ENCODE measurements around the gene MRPL42. TPM values are rescaled to one million over a fixed set of nuclear protein-coding genes. Genes with fewer than 3 reads are reported as not detected.

Gene MRPL42
- total RNA-seq (72.7 TPM), polyA plus RNA-seq (38.2 TPM)
- long read RNA-seq, donor 1, full-length matches to known transcripts, result 3 of 3 reads
- long read RNA-seq, donor 1, partial matches to known transcripts, result 0 of 3 reads
- long read RNA-seq, donor 1, other reads (novel, unspliced or antisense), result 0 of 3 reads
- long read RNA-seq, donor 2, result 0 reads
- long read RNA-seq, donor 3, full-length matches to known transcripts, result 64 of 71 reads
- long read RNA-seq, donor 3, partial matches to known transcripts, result 7 of 71 reads
- long read RNA-seq, donor 3, other reads (novel, unspliced or antisense), result 0 of 71 reads
- long read RNA-seq, donor 4, full-length matches to known transcripts, result 19 of 25 reads
- long read RNA-seq, donor 4, partial matches to known transcripts, result 6 of 25 reads
- long read RNA-seq, donor 4, other reads (novel, unspliced or antisense), result 0 of 25 reads
- long read RNA-seq, donor 5, full-length matches to known transcripts, result 70 of 96 reads
- long read RNA-seq, donor 5, partial matches to known transcripts, result 26 of 96 reads
- long read RNA-seq, donor 5, other reads (novel, unspliced or antisense), result 0 of 96 reads
- long read RNA-seq, donor 6, full-length matches to known transcripts, result 30 of 35 reads
- long read RNA-seq, donor 6, partial matches to known transcripts, result 5 of 35 reads
- long read RNA-seq, donor 6, other reads (novel, unspliced or antisense), result 0 of 35 reads
- long read RNA-seq, donor 7, full-length matches to known transcripts, result 56 of 61 reads
- long read RNA-seq, donor 7, partial matches to known transcripts, result 0 of 61 reads
- long read RNA-seq, donor 7, other reads (novel, unspliced or antisense), result 5 of 61 reads
- long read RNA-seq, donor 8, full-length matches to known transcripts, result 13 of 13 reads
- long read RNA-seq, donor 8, partial matches to known transcripts, result 0 of 13 reads
- long read RNA-seq, donor 8, other reads (novel, unspliced or antisense), result 0 of 13 reads
- long read RNA-seq, donor 9, full-length matches to known transcripts, result 28 of 28 reads
- long read RNA-seq, donor 9, partial matches to known transcripts, result 0 of 28 reads
- long read RNA-seq, donor 9, other reads (novel, unspliced or antisense), result 0 of 28 reads
- long read RNA-seq, donor 10, full-length matches to known transcripts, result 30 of 36 reads
- long read RNA-seq, donor 10, partial matches to known transcripts, result 6 of 36 reads
- long read RNA-seq, donor 10, other reads (novel, unspliced or antisense), result 0 of 36 reads

GRCh38 chr12:93467351-93468007 is at the start of gene MRPL42:
MRPL42 (plus strand) TSS chr12:93467514; CDS start chr12:93469286, 1,772 bp downstream.
- H3K9me3 ChIP-seq (ENCODE audit: control insufficient read depth in 2 of 2, insufficient read depth in 1 of 2, low read length in 1 of 2), result no peaks in the 10 kb centered on the region
- no peaks in the 10 kb centered on the region for H3K27me3 ChIP-seq (ENCODE audit: control insufficient read depth in 2 of 2, insufficient read depth in 1 of 2, low read length in 1 of 2)
- peak within 1 kb of the TSS; percentile 95 to 96 for H3K27ac ChIP-seq (ENCODE audit: low read depth in 1 of 2, low read length in 1 of 2)
- peaks cover 4 to 14% of the 10 kb centered on the region in 2 donors for H3K36me3 ChIP-seq (ENCODE audit: control insufficient read depth in 2 of 2, insufficient read depth in 2 of 2, low read length in 1 of 2)
- 1% methylated on average over 36 of the region's 36 CpGs for WGBS
- H3K4me3 ChIP-seq (ENCODE audit: low read length in 2 of 2), result peak within 1 kb of the TSS; percentile 80 to 96
- H3K4me1 ChIP-seq (ENCODE audit: control insufficient read depth in 2 of 2, insufficient read depth in 2 of 2, low read length in 2 of 2), result peaks cover 8 to 10% of the 10 kb centered on the region in 2 donors
- peak; percentile 85 to 97 (median 92) for DNase-seq (ENCODE audit: low read depth in 6 of 9, low spot score in 9 of 9)

GRCh38 chr12:93417967-93418480 is 49.3 kb upstream of the MRPL42 start:
- peaks cover 0 to 4% of the 10 kb centered on the region in 2 donors for H3K4me1 ChIP-seq (ENCODE audit: control insufficient read depth in 2 of 2, insufficient read depth in 2 of 2, low read length in 2 of 2)
- DNase-seq (ENCODE audit: low read depth in 6 of 9, low spot score in 9 of 9), result no peak
- H3K36me3 ChIP-seq (ENCODE audit: control insufficient read depth in 2 of 2, insufficient read depth in 2 of 2, low read length in 1 of 2), result no peaks in the 10 kb centered on the region
- no peaks in the 10 kb centered on the region for H3K27me3 ChIP-seq (ENCODE audit: control insufficient read depth in 2 of 2, insufficient read depth in 1 of 2, low read length in 1 of 2)
- H3K4me3 ChIP-seq (ENCODE audit: low read length in 2 of 2), result no peak overlapping the region
- no peaks in the 10 kb centered on the region for H3K9me3 ChIP-seq (ENCODE audit: control insufficient read depth in 2 of 2, insufficient read depth in 1 of 2, low read length in 1 of 2)
- WGBS, result 99% methylated on average over 4 of the region's 4 CpGs
- no peak overlapping the region for H3K27ac ChIP-seq (ENCODE audit: low read depth in 1 of 2, low read length in 1 of 2)

GRCh38 chr12:93419388-93420034 is 47.8 kb upstream of the MRPL42 start:
- Histone ChIP-seq H3K4me3 (ENCODE audit: low read length in 2 of 2) (no peak overlapping the region), H3K36me3 (ENCODE audit: control insufficient read depth in 2 of 2, insufficient read depth in 2 of 2, low read length in 1 of 2) (no peaks in the 10 kb centered on the region), H3K9me3 (ENCODE audit: control insufficient read depth in 2 of 2, insufficient read depth in 1 of 2, low read length in 1 of 2) (no peaks in the 10 kb centered on the region), H3K4me1 (ENCODE audit: control insufficient read depth in 2 of 2, insufficient read depth in 2 of 2, low read length in 2 of 2) (peaks cover 0 to 4% of the 10 kb centered on the region in 2 donors), H3K27me3 (ENCODE audit: control insufficient read depth in 2 of 2, insufficient read depth in 1 of 2, low read length in 1 of 2) (no peaks in the 10 kb centered on the region), H3K27ac (ENCODE audit: low read depth in 1 of 2, low read length in 1 of 2) (no peak overlapping the region)
- 52% methylated on average over 1 of the region's 1 CpG for WGBS
- DNase-seq (ENCODE audit: low read depth in 6 of 9, low spot score in 9 of 9), result peak in 5 of 9 donors; percentile 35 to 70 (median 44)

- Histone ChIP-seq H3K27me3 (ENCODE audit: control insufficient read depth in 2 of 2, insufficient read depth in 1 of 2, low read length in 1 of 2) (no peaks in the 10 kb centered on the region), H3K27ac (ENCODE audit: low read depth in 1 of 2, low read length in 1 of 2) (no peak overlapping the region), H3K4me1 (ENCODE audit: control insufficient read depth in 2 of 2, insufficient read depth in 2 of 2, low read length in 2 of 2) (peaks cover 2 to 9% of the 10 kb centered on the region in 2 donors), H3K36me3 (ENCODE audit: control insufficient read depth in 2 of 2, insufficient read depth in 2 of 2, low read length in 1 of 2) (no peaks in the 10 kb centered on the region), H3K4me3 (ENCODE audit: low read length in 2 of 2) (no peak overlapping the region), H3K9me3 (ENCODE audit: control insufficient read depth in 2 of 2, insufficient read depth in 1 of 2, low read length in 1 of 2) (no peaks in the 10 kb centered on the region)
- WGBS, result 85% methylated on average over 2 of the region's 2 CpGs
- DNase-seq (ENCODE audit: low read depth in 6 of 9, low spot score in 9 of 9), result no peak
These were observed 45.3 kb upstream of the MRPL42 start for GRCh38 chr12:93422050-93422449.

GRCh38 chr12:93425736-93426411 is 41.4 kb upstream of the MRPL42 start:
- Histone ChIP-seq H3K27ac (ENCODE audit: low read depth in 1 of 2, low read length in 1 of 2) (no peak overlapping the region), H3K9me3 (ENCODE audit: control insufficient read depth in 2 of 2, insufficient read depth in 1 of 2, low read length in 1 of 2) (no peaks in the 10 kb centered on the region), H3K36me3 (ENCODE audit: control insufficient read depth in 2 of 2, insufficient read depth in 2 of 2, low read length in 1 of 2) (no peaks in the 10 kb centered on the region), H3K27me3 (ENCODE audit: control insufficient read depth in 2 of 2, insufficient read depth in 1 of 2, low read length in 1 of 2) (no peaks in the 10 kb centered on the region), H3K4me1 (ENCODE audit: control insufficient read depth in 2 of 2, insufficient read depth in 2 of 2, low read length in 2 of 2) (peaks cover 2 to 9% of the 10 kb centered on the region in 2 donors), H3K4me3 (ENCODE audit: low read length in 2 of 2) (no peak overlapping the region)
- WGBS, result 82% methylated on average over 8 of the region's 8 CpGs
- DNase-seq (ENCODE audit: low read depth in 6 of 9, low spot score in 9 of 9), result no peak

GRCh38 chr12:93426412-93426805 is 40.9 kb upstream of the MRPL42 start:
- 66% methylated on average over 1 of the region's 1 CpG for WGBS

GRCh38 chr12:93427779-93428564 is 39.3 kb upstream of the MRPL42 start:
- H3K4me3 ChIP-seq (ENCODE audit: low read length in 2 of 2), result no peak overlapping the region
- no peak for DNase-seq (ENCODE audit: low read depth in 6 of 9, low spot score in 9 of 9)
- H3K9me3 ChIP-seq (ENCODE audit: control insufficient read depth in 2 of 2, insufficient read depth in 1 of 2, low read length in 1 of 2), result no peaks in the 10 kb centered on the region
- H3K27me3 ChIP-seq (ENCODE audit: control insufficient read depth in 2 of 2, insufficient read depth in 1 of 2, low read length in 1 of 2), result no peaks in the 10 kb centered on the region
- H3K27ac ChIP-seq (ENCODE audit: low read depth in 1 of 2, low read length in 1 of 2), result no peak overlapping the region
- WGBS, result 92% methylated on average over 5 of the region's 5 CpGs
- peaks cover 2 to 9% of the 10 kb centered on the region in 2 donors for H3K4me1 ChIP-seq (ENCODE audit: control insufficient read depth in 2 of 2, insufficient read depth in 2 of 2, low read length in 2 of 2)
- H3K36me3 ChIP-seq (ENCODE audit: control insufficient read depth in 2 of 2, insufficient read depth in 2 of 2, low read length in 1 of 2), result no peaks in the 10 kb centered on the region

More at GRCh38 chr12:93426412-93426805, 40.9 kb upstream of the MRPL42 start:
- Histone ChIP-seq H3K27me3 (ENCODE audit: control insufficient read depth in 2 of 2, insufficient read depth in 1 of 2, low read length in 1 of 2) (no peaks in the 10 kb centered on the region), H3K36me3 (ENCODE audit: control insufficient read depth in 2 of 2, insufficient read depth in 2 of 2, low read length in 1 of 2) (no peaks in the 10 kb centered on the region), H3K27ac (ENCODE audit: low read depth in 1 of 2, low read length in 1 of 2) (no peak overlapping the region), H3K9me3 (ENCODE audit: control insufficient read depth in 2 of 2, insufficient read depth in 1 of 2, low read length in 1 of 2) (no peaks in the 10 kb centered on the region), H3K4me1 (ENCODE audit: control insufficient read depth in 2 of 2, insufficient read depth in 2 of 2, low read length in 2 of 2) (peaks cover 2 to 9% of the 10 kb centered on the region in 2 donors), H3K4me3 (ENCODE audit: low read length in 2 of 2) (no peak overlapping the region)
- DNase-seq (ENCODE audit: low read depth in 6 of 9, low spot score in 9 of 9), result no peak

Data from thymus (tissue), 14 donors.